Measurements from ENCODE around the gene ADAMTS12.

Gene ADAMTS12

GRCh38 chr5:33491941-33492340 is 399.8 kb downstream of the ADAMTS12 start:
- in situ Hi-C loops (cut with MboI; ENCODE audit: low sequenced_read_pairs), result no loop called here

DNA sequence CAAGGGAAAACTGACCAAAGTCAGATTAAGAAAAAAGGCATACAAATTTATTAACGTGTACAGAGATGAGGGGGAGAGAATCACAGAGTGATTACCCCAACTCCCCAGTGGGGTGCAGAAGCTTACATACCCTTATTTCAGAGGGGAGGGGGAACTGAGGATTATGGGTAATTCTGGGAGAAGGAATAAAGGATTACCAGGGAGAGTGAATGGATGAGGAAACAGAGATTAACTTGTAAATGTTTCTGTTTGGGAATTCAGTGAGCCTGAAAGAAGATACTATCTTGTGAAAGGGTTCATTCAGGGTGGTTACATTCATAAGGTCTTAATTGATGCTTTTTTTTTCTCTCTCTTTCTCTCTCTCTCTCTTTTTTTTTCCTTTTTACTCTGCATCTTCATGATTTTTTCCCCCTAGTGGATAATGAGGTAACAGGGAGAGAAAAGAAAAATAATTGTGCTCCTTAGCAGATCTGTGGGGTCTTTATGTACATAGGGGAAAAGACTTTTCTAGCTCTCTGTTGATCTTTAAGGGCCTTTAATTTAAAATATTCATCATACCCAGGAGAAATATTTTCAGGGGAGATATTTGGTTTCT is 401.6 kb downstream of the ADAMTS12 start:
- in situ Hi-C loops (cut with MboI; ENCODE audit: low sequenced_read_pairs), result no loop called here

GRCh38 chr5:33489481-33490067 is 402.2 kb downstream of the ADAMTS12 start:
- in situ Hi-C loops (cut with MboI; ENCODE audit: low sequenced_read_pairs), result no loop called here

DNA sequence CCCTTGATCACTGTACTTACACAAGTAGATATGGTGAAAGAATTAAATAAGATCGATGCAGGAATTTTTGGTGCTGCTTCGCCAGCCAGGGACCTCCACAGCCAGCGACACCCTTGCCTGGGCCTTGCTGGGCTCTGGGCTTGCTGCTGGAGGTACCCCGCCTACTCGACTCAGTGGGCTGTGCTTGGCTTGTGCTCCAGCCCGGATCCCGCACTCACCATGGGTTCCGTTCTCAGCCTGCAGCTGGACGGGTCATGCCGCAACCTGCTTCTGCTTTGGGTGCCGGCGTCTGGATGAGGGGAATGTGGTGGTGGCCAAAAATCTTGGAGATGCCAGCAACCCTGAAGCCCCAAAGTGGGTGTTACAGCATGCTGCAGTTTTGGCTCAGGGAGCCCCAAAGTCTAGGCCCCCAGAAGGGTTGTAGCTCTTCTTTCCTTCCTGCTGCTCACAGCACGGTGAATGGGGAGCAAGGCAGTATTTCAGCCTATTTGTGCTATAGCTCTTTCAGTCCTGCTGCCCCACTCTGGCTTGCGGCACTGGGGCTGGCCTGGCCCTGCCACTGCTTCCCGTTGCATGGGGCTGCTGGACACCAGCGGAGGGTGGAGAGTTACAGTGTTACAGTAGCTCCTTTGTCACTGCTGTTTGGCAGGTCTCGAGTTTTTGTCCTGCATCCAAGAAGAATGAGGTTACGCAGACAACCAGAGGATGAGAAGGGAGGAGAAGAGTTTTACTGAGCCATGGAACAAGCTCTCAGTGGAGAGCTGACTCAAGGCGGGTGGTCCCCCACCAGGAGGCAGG is 403.0 kb downstream of the ADAMTS12 start:
- in situ Hi-C loops (cut with MboI; ENCODE audit: low sequenced_read_pairs), result no loop called here

DNA sequence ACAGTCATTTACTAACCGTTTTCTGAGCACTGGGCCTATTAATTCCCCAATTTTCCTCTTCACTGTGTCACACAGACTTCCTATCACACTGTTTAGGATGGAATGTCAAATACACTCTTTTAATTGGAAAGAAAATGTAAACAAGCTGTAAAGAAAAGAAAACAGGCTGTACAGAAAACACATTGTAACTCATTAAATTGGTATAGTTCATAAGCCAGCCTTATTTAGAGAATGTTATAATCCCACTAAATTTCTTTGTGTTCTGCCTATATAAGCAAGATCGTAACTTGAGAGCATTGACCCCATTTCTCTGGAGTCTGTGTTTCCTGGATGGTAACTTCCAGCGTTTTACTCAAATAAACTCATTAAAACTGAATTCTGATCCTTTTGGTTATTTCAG is 404.6 kb downstream of the ADAMTS12 start:
- in situ Hi-C loops (cut with MboI; ENCODE audit: low sequenced_read_pairs), result no loop called here

- in situ Hi-C loops (cut with MboI; ENCODE audit: low sequenced_read_pairs), result no loop called here
Observed at GRCh38 chr5:33482335-33482734, 409.5 kb downstream of the ADAMTS12 start.

- in situ Hi-C loops (cut with MboI; ENCODE audit: low sequenced_read_pairs), result no loop called here
Observed at GRCh38 chr5:33480876-33481275, 410.9 kb downstream of the ADAMTS12 start.

DNA sequence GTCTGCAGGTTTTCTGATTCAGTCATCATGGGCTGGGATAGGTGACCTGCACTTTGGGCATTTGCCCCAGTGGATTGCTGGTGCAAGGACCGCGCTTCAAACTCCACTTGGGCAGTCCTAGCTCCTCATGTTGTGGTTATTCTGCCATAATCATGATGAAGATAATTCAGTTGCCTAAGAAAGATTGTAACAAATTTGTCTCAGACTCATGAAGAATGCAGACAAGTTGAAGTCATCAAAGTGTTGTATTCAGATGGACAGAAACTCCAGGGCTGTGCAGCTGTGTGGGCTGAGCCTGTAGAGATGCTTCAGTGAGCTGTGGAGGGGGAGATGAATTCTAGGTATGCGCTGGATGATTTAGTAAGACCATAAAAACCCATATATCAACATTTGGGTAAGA is 412.5 kb downstream of the ADAMTS12 start:
- in situ Hi-C loops (cut with MboI; ENCODE audit: low sequenced_read_pairs), result no loop called here

- in situ Hi-C loops (cut with MboI; ENCODE audit: low sequenced_read_pairs), result no loop called here
Observed at GRCh38 chr5:33477816-33478215, 414.0 kb downstream of the ADAMTS12 start.

- in situ Hi-C loops (cut with MboI; ENCODE audit: low sequenced_read_pairs), result no loop called here
Observed at GRCh38 chr5:33476992-33477391, 414.8 kb downstream of the ADAMTS12 start.

DNA sequence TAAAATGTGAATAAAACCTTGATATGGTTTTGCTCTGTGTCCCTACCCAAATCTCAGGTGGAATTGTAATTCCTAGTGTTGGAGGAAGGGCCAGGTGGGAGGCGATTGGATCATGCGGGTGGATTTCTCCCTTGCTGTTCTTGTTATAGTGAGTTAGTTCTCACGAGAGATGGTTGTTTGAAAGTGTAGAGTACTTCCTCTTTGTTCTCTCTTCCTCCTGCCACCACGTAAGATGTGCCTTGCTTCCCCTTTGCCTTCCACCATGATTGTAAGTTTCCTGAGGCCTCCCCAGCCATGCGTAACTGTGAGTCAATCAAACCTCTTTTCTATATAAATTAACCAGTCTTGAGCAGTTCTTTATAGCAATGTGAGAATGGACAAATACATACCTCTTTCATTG is 416.1 kb downstream of the ADAMTS12 start:
- in situ Hi-C loops (cut with MboI; ENCODE audit: low sequenced_read_pairs), result no loop called here

DNA sequence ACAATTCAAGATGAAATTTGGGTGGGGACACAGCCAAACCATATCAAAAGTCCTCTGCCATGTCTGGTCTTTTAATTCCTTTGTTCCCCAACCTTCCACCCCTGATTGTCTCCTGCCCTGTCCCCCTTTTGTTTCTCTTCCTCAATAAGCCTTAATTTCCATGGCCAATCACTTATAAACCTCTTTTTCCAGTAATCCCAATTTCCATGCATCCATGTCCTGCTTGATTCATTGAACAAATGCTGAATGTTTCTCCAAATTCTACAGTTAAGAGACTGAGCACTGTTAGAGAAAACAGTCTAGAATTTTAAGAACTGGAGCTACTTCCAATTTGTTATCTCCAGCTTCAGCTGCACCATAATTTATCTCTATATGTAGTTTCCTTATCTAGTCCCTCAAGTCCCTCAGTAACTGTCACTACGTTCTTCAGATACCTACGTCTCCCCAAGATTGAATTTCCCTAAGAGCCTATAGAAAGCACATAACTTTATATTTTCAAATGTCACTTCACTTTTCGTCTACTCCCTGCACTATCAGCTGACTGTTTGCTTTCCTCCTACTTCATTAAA is 416.8 kb downstream of the ADAMTS12 start:
- in situ Hi-C loops (cut with MboI; ENCODE audit: low sequenced_read_pairs), result no loop called here

GRCh38 chr5:33474004-33474403 is 417.8 kb downstream of the ADAMTS12 start:
- in situ Hi-C loops (cut with MboI; ENCODE audit: low sequenced_read_pairs), result no loop called here

All from HL-60/S4 (cell line).